GM18502 (cell line): ENCODE measurements around the gene WDR26.
"Not testable (repeated sequence)": the region's sequence is repeated elsewhere in the genome, so short reads cannot be mapped to it uniquely, and the experiment has no call there.

ENCODE experiments used
- ATAC-seq: cut with Tn5 transposase; IDR thresholded peaks from one replicate; pipeline ENCODE4 v1.9.1; 2021; ENCODE audit warnings: mild to moderate bottlenecking; ENCODE audit not compliant: unreplicated experiment, poor library complexity

The WDR26 gene

DNA sequence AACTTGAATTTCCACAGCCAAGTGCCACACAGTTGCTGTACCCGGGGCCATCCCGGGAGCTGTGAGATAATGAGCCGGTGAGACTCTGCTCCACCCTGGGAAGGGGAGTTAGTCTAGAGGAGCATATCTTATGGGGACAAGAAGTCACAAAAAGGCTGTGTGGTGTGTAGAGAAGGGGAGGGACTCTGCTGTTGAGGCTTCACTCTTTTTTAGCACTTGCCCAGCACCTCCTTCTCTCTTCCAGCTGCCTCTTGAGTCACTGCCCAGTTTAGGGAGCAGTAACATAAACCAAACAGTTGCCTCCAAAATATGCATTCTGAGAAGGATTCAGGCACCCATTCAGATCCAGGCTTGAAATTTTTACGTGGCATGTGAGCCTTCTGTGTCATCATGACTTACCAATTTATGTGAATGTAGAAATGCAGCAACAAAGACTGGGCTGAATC is 744 bp upstream of the WDR26 start:
- peak; percentile 26 for ATAC-seq

GRCh38 chr1:224433701-224434672 is 610 bp downstream of the WDR26 start:
- no peak for ATAC-seq

- ATAC-seq: no peak
These were observed 1.4 kb downstream of the WDR26 start for GRCh38 chr1:224433041-224433691.

DNA sequence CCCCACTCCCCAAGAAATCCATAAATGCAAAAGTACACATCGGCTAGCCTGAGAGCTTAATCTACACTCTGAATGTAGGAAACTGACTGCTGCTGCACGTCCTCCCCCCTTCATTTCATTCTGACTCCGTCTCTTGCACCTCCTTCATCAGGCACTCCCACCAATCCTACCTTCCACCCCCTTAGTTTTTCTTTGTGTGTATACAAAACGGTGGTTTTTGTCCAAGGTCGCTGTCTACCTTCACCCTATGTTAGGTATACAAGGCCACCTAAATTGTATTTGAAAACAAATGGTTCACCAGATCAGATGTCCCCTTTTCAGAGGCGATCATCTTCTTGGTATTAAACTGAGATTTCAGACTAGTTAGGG is 1.9 kb downstream of the WDR26 start:
- ATAC-seq: no peak

DNA sequence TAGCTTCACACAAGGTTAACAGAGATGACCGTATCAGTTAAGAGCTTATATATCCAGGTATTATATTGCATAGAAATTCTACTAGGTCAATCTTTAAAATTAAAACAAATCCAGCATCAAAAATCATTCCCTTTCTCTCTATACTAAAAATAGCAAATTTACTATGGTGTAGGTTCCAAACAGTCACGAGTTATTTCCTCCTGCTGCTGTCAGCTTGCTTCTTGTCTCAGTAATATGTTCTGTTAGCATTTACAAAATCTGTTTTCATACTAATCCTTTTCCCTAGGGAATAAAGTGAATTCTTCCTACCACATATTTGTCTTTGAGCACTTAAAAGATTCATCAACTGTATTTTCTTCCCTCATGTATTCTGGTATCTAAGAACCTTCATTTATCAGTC is 2.5 kb downstream of the WDR26 start:
- no peak for ATAC-seq

DNA sequence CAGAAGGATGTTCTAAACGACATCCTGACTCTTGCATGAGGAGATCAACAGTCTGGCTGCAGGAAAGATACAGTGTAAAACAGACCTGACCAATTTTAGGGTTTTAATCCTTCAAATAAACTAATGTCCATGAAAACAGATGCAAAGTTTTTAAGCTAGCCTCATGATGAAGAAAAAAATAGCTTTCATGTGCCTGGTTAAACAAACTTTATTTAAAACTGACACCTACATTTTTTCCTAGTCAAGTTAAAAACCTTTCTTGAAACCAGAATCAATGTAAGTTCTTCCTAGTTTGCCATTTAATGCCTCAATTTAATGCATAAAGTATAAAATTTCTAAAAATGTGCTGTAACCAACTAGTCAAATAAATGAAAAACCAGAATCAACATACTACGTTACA is 2.9 kb downstream of the WDR26 start:
- no peak for ATAC-seq

- peak; percentile 26 for ATAC-seq
These were observed 4.0 kb downstream of the WDR26 start for GRCh38 chr1:224430511-224431113.

- ATAC-seq: no peak
These were observed 4.8 kb downstream of the WDR26 start for GRCh38 chr1:224429616-224430326.

- not testable (repeated sequence) for ATAC-seq
These were observed 5.9 kb downstream of the WDR26 start for GRCh38 chr1:224428713-224429112.

- no peak for ATAC-seq
These were observed 7.3 kb downstream of the WDR26 start for GRCh38 chr1:224427346-224427745.

- ATAC-seq: not testable (repeated sequence)
These were observed 7.7 kb downstream of the WDR26 start for GRCh38 chr1:224426869-224427268.

GRCh38 chr1:224425279-224425884 is 9.2 kb downstream of the WDR26 start:
- no peak for ATAC-seq

DNA sequence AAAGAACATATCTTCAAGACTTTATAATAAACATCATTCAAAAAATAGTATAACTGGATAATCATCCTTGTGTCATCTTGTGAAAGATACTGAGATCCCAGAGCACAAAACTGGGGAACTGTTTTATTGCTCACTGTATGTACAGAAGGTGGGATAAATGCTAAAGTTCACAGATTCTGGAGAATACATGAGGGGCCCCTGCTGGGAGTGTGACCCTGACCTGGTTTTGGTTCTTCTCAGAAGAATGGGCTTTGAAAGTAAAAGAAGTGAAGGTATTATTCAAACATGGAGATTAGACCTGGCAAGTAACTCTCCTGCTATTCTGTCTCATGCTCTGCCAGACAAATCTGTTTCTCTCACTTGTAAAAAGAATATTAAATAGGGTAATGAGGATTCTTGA is 14.5 kb downstream of the WDR26 start:
- ATAC-seq: no peak

- ATAC-seq: no peak
These were observed 22.8 kb downstream of the WDR26 start for GRCh38 chr1:224411766-224412165.

GRCh38 chr1:224408294-224408590 is 26.4 kb downstream of the WDR26 start:
- no peak for ATAC-seq

DNA sequence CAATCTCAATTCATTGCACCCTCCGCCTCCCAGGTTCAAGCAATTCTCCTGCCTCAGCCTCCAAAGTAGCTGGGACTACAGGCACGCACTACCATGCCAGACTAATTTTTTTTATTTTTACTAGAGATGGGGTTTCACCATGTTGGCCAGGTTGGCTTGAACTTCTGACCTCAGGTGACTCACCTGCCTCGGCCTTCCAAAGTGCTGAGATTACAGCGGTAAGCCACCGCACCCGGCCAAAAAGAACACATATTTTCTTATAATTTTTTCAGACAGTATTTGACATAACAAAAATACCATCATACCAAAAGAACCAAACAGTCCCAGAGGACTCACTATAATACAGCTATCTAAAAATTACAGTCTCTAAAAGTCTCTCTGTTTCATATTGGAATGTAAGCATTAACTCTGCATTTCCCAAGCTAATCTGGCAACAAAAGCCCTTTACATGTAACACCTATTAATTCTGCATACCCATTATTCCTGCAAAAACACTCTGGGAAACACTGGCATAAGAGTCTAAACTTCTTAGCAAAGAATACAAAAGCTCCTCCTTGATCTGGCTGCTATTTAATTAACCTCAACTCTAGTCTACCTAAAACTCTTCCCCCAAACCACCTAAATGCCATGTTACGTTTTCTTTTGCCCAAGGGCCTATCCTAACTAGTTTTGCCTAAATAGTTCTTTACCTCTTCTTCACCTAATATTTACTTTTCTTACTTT is 26.9 kb downstream of the WDR26 start:
- no peak for ATAC-seq

DNA sequence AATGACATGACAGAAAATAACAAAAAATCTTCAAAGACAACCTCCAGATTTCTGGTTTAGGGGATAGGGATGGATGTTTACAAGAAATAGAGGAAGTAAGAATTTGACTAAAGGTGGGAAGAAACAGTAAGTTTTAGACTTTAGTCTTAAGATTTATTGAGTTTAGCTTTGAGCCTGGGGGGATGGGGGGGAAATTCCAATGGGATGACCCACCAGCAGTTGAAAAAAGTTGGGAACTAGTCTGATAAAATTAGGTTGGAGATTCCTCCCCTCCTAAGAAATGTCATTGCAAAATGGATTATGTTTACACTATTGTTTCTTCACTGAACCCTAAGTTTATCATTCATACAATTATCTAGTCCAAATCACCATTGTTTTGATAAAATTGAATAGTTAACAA is 28.4 kb downstream of the WDR26 start:
- ATAC-seq: no peak

DNA sequence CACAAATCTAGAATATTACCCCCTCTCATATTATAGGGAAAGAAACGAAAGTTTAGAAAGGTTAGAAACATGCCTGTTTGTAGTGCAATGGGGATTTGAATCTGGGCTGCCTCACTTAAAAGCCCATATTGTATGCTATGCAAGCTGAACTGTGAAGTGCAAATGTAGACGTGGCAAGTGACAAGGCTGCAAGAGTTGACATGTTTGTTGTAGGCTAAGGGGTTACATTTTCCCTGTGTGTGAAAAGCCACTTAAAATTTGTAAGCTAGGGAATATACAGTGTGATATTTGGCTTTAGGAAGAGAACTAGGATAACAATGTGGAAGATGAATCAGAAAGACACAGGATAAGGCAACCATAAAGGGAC is 29.0 kb downstream of the WDR26 start:
- no peak for ATAC-seq

DNA sequence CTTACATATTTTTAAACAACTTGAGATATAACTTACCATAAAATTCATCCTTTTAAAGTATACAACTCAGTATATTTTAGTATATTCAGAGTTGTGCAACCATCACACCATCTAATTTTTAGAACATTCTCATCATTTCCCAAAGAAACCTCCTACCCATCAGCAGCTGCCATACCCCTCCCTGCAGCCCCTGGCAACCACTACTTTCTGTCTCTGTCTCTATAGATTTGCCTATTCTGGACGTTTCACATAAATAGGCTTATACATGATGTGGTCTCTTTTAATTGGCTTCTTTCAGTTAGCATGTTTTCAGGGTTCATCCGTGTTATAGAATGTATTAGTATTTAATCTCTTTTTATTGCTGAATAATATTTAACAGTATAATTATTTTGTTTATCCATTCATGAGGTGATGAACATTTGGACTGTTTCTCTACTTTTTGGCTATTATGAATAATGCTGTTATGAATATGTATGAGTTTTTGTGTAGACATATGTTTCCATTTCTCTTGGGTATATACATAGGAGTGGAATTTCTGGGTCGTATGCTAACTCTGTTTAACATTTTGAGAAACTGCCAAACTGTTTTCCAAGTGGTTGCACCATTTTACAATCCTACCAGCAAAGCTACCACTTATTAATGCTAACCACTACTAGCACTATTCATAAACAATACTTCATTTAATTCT is 29.5 kb downstream of the WDR26 start:
- no peak for ATAC-seq
